Neural progenitor cell (in vitro differentiated cells): ENCODE measurements around the gene TSPAN18.

Experiments
- EZH2 ChIP-seq: fragments of 200-600 bp; sonication (generic); IDR thresholded peaks from 2 replicates; pipeline ENCODE4 v1.6.1; 2017; ENCODE audit warnings: antibody characterized with exemption, mild to moderate bottlenecking, moderate library complexity
- EZH2phosphoT487 ChIP-seq: fragments of 200-600 bp; sonication (generic); IDR thresholded peaks from 2 replicates; pipeline ENCODE4 v1.6.1; 2017; ENCODE audit warnings: antibody characterized with exemption
- TF ChIP-seq, protein P1 (sequence below): fragments of 200-600 bp; sonication (generic); IDR thresholded peaks from 2 replicates; pipeline ENCODE4 v1.5.1; 2017; ENCODE audit warnings: antibody characterized with exemption, mild to moderate bottlenecking

DNA sequence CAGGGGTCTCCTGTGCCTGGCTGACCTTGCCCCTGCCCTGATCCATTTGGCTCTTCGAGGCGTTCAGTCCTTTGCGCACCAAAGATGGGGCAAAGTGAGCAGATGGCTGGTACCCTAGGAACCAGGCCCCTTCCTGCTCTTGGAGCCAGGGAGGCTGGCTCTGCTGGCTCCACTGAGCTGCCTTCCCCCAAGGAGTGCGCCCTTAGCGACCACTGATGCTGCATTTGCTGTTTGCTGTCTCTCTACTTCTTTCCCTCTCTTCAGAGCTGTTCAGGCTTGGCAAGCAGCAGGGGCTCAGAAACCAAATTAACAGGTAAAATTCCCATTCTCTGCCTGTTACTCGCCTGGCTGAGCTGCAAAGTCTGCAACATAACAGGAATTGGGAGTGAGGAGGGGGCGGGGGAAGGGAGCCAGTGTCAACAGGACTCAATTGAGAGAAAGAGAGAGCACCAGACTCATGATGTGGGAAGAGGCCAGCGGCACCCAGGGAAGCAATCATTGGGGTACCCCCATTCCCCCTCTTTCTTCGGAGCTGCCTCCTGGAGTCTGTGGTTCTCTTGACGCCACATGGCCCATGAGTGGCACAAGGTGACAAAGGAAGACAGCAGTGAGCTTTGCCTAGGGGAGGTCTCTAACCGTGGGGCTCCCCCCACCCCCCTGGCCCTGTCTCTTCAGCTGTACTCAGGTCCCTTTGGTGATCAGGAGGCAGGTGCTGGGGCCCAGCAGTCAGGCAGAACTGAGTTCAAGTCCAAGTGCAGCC is 121.6 kb downstream of the TSPAN18 start:
- TF ChIP-seq EZH2phosphoT487 (no peak), EZH2 (no peak)
- TF ChIP-seq, protein P1, sequence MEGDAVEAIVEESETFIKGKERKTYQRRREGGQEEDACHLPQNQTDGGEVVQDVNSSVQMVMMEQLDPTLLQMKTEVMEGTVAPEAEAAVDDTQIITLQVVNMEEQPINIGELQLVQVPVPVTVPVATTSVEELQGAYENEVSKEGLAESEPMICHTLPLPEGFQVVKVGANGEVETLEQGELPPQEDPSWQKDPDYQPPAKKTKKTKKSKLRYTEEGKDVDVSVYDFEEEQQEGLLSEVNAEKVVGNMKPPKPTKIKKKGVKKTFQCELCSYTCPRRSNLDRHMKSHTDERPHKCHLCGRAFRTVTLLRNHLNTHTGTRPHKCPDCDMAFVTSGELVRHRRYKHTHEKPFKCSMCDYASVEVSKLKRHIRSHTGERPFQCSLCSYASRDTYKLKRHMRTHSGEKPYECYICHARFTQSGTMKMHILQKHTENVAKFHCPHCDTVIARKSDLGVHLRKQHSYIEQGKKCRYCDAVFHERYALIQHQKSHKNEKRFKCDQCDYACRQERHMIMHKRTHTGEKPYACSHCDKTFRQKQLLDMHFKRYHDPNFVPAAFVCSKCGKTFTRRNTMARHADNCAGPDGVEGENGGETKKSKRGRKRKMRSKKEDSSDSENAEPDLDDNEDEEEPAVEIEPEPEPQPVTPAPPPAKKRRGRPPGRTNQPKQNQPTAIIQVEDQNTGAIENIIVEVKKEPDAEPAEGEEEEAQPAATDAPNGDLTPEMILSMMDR = no peak
